Body of pancreas (tissue), 4 donors: ENCODE data around the gene TENM4.

Experiments
- POLR2A ChIP-seq, 3 donors: fragments of 450-650 bp; IDR thresholded peaks; one replicate each; pipeline ENCODE4 v1.6.1; 2016; ENCODE audit warnings: antibody characterized with exemption in 3 of 3, mild to moderate bottlenecking in 2 of 3
- TF ChIP-seq, protein P1 (sequence below), 7 experiments: fragments of 450-650 bp in 4 of 7; fragments of 200-600 bp in 3 of 7; sonication (generic) in 3 of 7; IDR thresholded peaks; one replicate each; pipeline ENCODE4 v1.5.1; 2016 to 2019; ENCODE audit warnings: antibody characterized with exemption in 7 of 7

DNA sequence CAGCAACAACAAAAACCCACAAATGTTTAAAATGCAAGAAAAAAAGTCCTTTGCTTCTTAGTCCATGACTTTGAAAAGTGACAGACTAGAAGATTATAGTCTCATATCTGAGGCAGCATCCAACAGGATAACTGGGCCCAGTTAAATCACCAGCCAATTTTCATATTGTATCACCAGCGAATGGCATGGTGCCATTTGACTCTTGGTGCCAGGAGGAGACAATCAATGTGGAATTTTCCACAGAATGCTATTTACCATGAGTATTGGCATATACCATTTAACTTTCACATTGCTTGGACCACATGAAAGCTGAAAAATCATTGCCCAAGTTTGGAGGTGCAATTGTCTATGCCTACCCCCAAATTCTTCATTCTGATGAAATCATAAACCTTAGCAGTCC lies 255.5 kb downstream of the TENM4 start:
- TF ChIP-seq, protein P1, sequence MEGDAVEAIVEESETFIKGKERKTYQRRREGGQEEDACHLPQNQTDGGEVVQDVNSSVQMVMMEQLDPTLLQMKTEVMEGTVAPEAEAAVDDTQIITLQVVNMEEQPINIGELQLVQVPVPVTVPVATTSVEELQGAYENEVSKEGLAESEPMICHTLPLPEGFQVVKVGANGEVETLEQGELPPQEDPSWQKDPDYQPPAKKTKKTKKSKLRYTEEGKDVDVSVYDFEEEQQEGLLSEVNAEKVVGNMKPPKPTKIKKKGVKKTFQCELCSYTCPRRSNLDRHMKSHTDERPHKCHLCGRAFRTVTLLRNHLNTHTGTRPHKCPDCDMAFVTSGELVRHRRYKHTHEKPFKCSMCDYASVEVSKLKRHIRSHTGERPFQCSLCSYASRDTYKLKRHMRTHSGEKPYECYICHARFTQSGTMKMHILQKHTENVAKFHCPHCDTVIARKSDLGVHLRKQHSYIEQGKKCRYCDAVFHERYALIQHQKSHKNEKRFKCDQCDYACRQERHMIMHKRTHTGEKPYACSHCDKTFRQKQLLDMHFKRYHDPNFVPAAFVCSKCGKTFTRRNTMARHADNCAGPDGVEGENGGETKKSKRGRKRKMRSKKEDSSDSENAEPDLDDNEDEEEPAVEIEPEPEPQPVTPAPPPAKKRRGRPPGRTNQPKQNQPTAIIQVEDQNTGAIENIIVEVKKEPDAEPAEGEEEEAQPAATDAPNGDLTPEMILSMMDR (IDR thresholded peaks at IDR 0.05): no peak
- TF ChIP-seq POLR2A (IDR thresholded peaks at IDR 0.05): no peak
